Astrocyte (in vitro differentiated cells and primary cell): ENCODE measurements around the gene BSN.

Experiments used
- CTCF ChIP-seq: IDR thresholded peaks from 2 replicates; pipeline ENCODE4 v1.5.1; 2011; ENCODE audit warnings: low read depth, mild to moderate bottlenecking, inconsistent platforms, low read length, moderate library complexity; ENCODE audit not compliant: insufficient read depth
- EZH2 ChIP-seq: IDR thresholded peaks from 2 replicates; pipeline ENCODE4 v1.6.1; 2012; ENCODE audit warnings: mild to moderate bottlenecking, low read length, inconsistent platforms; ENCODE audit not compliant: insufficient read depth

- TF ChIP-seq CTCF (no peak), EZH2 (no peak)
Observed at GRCh38 chr3:49591615-49592014, 37.3 kb downstream of the BSN start.
